Large intestine (tissue), 3 donors: Measurements from ENCODE around the gene EMC7. TPM values are rescaled to one million over a fixed set of nuclear protein-coding genes. Genes with fewer than 3 reads are reported as not detected.

Experiments used
- DNase-seq, 2 donors: peaks; one replicate each; pipeline versions ENCODE4 v3.0.0 to v3.0.0-alpha.2; 2013
- H3K27ac ChIP-seq: one replicate; pipeline ENCODE4 v1.5.1; 2013; ENCODE audit warnings: low read length
- H3K27me3 ChIP-seq: 2 replicates; pipeline ENCODE4 v1.6.1; 2013; ENCODE audit warnings: low read length; ENCODE audit not compliant: control insufficient read depth, insufficient read depth
- H3K36me3 ChIP-seq: 2 replicates; pipeline ENCODE4 v1.6.1; 2013; ENCODE audit warnings: low read length; ENCODE audit not compliant: control insufficient read depth, insufficient read depth
- H3K4me1 ChIP-seq: one replicate; pipeline ENCODE4 v1.6.1; 2013; ENCODE audit warnings: low read length; ENCODE audit not compliant: control insufficient read depth, insufficient read depth
- H3K4me3 ChIP-seq: one replicate; pipeline ENCODE4 v1.5.1; 2013; ENCODE audit warnings: low read length
- H3K9me3 ChIP-seq: one replicate; pipeline ENCODE4 v1.6.1; 2013; ENCODE audit warnings: mild to moderate bottlenecking, low read depth, low read length, moderate library complexity; ENCODE audit not compliant: control insufficient read depth
- WGBS: methylation state at CpG from one replicate; pipeline ENCODE4 v1.1.5; 2013; ENCODE audit warnings: low lambda C conversion rate; ENCODE audit not compliant: insufficient coverage; 5-methylcytosine and 5-hydroxymethylcytosine counted together
- polyA plus RNA-seq: library from polyadenylated mRNA; unstranded; fragments of 120-200 nt; gene quantifications from one replicate; pipeline ENCODE4 v1.2.1, GENCODE V29; 2013

EMC7 gene
- polyA plus RNA-seq, 1 donor, result 52.1 TPM

- Histone ChIP-seq H3K27me3 (no peaks in the 10 kb centered on the region), H3K4me3 (no peak overlapping the region), H3K27ac (no peak overlapping the region), H3K4me1 (peaks cover 13% of the 10 kb centered on the region), H3K36me3 (no peaks in the 10 kb centered on the region), H3K9me3 (no peaks in the 10 kb centered on the region)
- no CpG with 5 or more reads among the region's 1 CpG for WGBS
- DNase-seq, result no peak
These were observed 58.3 kb downstream of the EMC7 start for GRCh38 chr15:34043391-34043790.

GRCh38 chr15:34039790-34040113 lies 61.9 kb downstream of the EMC7 start:
- WGBS, result no CpG with 5 or more reads among the region's 1 CpG
- H3K27ac ChIP-seq, result peak overlapping the region; percentile 41

GRCh38 chr15:34038871-34039789 lies 62.5 kb downstream of the EMC7 start, which contains the start of gene AVEN:
AVEN (minus strand) TSS chr15:34039204; CDS start chr15:34039046, 158 bp downstream.
- Histone ChIP-seq H3K4me1 (peaks cover 13% of the 10 kb centered on the region), H3K27ac (peak within 1 kb of the TSS; percentile 82), H3K27me3 (no peaks in the 10 kb centered on the region), H3K9me3 (no peaks in the 10 kb centered on the region), H3K4me3 (peak within 1 kb of the TSS; percentile 82), H3K36me3 (no peaks in the 10 kb centered on the region)
- peak; percentile 42 to 65 for DNase-seq
- WGBS, result 4% methylated on average over 7 of the region's 82 CpGs

More at GRCh38 chr15:34039790-34040113, 61.9 kb downstream of the EMC7 start:
- Histone ChIP-seq H3K4me1 (peaks cover 13% of the 10 kb centered on the region), H3K27me3 (no peaks in the 10 kb centered on the region), H3K4me3 (peak overlapping the region; percentile 44), H3K9me3 (no peaks in the 10 kb centered on the region), H3K36me3 (no peaks in the 10 kb centered on the region)
- DNase-seq, result no peak

GRCh38 chr15:34038023-34038870 lies 63.4 kb downstream of the EMC7 start:
- H3K27me3 ChIP-seq, result no peaks in the 10 kb centered on the region
- H3K4me3 ChIP-seq, result peak overlapping the region; percentile 82
- peaks cover 13% of the 10 kb centered on the region for H3K4me1 ChIP-seq
- no CpG with 5 or more reads among the region's 70 CpGs for WGBS
- H3K27ac ChIP-seq, result peak overlapping the region; percentile 82
- H3K9me3 ChIP-seq, result no peaks in the 10 kb centered on the region
- peak; percentile 77 to 93 for DNase-seq
- H3K36me3 ChIP-seq, result no peaks in the 10 kb centered on the region

Other genes starting within 250 kb of the EMC7 start
- 0.48 TPM for gene CHRM5, start 133.4 kb downstream of the EMC7 start, polyA plus RNA-seq
- 10.0 TPM for gene AVEN, start 62.7 kb downstream of the EMC7 start, polyA plus RNA-seq
- 1.9 TPM for gene PGBD4, start 221 bp upstream of the EMC7 start, polyA plus RNA-seq
- 59.4 TPM for gene KATNBL1, start 108.2 kb upstream of the EMC7 start, polyA plus RNA-seq
- 85.2 TPM for gene EMC4, start 123.2 kb upstream of the EMC7 start, polyA plus RNA-seq
- gene SLC12A6, start 235.9 kb upstream of the EMC7 start, polyA plus RNA-seq, result 25.6 TPM
- gene NOP10, start 241.3 kb upstream of the EMC7 start, polyA plus RNA-seq, result 161 TPM
- gene NUTM1, start 241.5 kb upstream of the EMC7 start, polyA plus RNA-seq, result 0.09 TPM